NCI-H2081 treated with DMSO at 0.1 percent for 48 hours (cell line): Measurements from ENCODE around the gene ZNF493.

Experiments
- DNase-seq: peaks from one replicate; lab custom pipeline; 2025; lab: John Stamatoyannopoulos, UW

The ZNF493 gene

GRCh38 chr19:21396893-21397572, at the start of gene ZNF493:
ZNF493 (plus strand) TSS chr19:21397133; CDS start chr19:21397238, 105 bp downstream.
- DNase-seq: peak; percentile 88

DNA sequence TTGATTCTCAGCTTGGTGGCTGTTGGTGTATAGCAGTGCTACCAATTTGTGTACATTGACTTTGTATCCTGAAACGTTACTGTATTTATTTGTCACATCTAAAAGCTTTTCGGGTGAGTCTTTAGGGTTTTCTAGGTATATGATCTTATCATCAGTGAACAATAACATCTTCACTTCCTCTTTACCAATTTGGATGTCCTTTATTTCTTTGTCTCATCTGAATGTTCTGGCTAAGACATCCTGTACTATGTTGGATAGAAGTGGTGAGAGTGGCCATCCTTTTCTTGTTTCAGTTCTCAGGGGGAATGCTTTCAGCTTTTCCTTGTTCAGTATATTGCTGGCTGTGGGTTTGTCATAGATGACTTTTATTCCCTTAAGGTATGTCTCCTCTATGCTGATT, 44.1 kb upstream of the ZNF493 start:
- DNase-seq: no peak

DNA sequence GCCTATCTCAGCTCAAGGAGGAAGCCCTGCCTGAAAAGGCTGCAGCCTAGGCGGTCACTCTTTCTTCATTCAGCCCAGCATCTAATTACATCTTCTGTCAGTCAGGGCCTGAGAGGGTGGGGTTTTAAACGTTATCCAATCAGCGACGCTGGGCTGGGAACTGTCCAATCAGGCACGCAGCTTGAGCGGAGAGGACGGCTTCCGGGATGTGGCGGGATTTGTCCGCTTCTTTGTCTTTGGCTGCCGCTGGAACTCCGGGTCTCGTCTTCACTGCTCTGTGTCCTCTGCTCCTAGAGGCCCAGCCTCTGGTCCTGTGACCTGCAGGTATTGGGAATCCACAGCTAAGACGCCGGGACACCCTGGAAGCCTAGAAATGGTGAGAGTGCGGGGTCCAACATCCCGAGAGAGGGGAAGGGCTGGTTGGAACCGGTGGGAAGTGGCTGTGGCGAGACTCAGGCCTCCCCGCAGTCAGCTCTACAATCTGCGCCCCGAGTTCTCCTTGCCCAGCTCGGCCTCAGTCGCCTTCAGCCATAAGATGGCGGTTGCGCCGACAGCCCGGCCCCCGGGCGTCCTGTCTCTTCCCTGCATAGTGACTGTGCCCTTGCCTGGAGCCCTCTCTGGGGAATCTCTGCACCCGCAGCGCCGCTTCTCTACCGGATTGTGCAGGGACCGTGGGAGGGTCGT, 38.0 kb upstream of the ZNF493 start, which contains the start of gene ZNF738:
ZNF738 (plus strand) TSS at position 233 of the 684 bp plus-strand sequence; CDS start at position 374, 141 bp downstream.
- peak; percentile 64 for DNase-seq

DNA sequence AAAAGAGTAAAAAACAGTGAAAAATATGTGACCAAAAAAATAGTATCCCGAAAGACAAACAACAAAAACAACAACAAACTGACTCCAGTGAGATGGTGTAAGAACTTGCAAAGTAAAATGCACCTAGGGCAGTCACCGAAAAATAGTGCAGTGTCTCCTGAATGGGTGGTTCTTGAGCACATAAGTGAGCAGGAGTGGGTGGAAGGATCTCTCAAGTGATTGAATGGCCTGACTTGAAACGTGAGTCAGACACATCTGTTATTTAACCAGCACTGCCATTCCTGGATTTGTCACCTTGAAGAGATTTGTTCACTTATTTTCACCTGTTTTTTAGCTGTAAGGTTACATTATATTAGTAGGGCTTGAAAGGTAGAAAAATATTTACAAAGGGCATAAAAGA, 34.6 kb upstream of the ZNF493 start:
- DNase-seq: no peak

DNA sequence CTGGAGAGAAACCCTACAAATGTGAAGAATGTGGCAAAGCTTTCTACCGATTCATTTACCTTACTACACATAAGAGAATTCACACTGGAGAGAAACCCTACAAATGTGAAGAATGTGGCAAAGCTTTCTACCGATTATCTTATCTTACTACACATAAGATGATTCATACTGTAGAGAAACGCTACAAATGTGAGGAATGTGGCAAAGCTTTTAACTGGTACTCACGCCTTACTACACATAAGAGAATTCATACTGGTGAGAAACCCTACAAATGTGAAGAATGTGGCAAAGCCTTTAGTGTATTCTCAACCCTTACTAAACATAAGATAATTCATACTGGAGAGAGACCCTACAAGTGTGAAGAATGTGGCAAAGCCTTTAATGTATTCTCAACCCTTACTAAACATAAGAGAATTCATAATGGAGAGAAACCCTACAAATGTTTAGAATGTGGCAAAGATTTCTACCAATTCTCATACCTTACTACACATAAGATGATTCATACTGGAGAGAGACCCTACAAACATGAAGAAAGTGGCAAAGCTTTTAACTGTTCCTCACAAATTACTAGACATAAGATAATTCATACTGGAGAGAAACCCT, 12.9 kb upstream of the ZNF493 start:
- DNase-seq: no peak

- no peak for DNase-seq
These were observed 812 bp upstream of the ZNF493 start for GRCh38 chr19:21396121-21396520.

GRCh38 chr19:21398851-21399250, 1.9 kb downstream of the ZNF493 start:
- no peak for DNase-seq

- no peak for DNase-seq
These were observed 5.5 kb downstream of the ZNF493 start for GRCh38 chr19:21402303-21402985.

DNA sequence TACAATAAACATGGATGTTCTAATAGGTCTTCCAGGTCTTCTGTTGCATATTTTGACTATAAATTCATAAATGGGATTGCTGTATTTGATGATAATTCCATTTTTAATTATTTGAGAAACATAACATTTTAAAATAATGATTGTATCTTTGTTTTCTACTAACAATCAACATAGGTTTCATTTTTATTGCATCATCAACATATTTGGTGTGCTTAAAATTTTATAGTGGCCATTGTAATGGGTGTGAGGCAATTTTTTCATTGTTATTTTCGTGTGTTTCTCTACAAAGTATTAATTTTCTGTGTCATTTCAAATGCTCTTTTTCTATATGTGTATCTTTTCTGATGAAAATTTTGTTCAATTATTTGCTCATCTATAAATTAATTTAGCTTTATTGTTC, 13.2 kb downstream of the ZNF493 start:
- no peak for DNase-seq

DNA sequence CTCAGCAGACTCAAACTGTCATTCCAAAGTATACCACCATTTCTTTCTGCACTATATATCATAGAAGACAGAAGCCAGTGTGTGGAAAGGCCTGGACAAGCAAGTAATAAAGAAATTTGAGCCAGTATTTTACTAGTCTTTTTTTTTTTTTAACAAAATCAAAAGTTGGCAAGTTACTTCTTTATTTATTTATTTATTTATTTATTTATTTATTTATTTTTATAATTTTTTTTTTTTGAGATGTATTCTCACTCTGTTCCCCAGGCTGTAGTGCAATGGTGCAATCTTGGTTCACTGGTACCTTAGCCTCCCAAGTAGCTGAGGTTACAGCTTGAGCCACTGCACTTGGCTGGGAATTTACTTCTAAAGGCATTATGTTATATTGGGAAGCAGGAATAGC, 25.3 kb downstream of the ZNF493 start:
- no peak for DNase-seq

DNA sequence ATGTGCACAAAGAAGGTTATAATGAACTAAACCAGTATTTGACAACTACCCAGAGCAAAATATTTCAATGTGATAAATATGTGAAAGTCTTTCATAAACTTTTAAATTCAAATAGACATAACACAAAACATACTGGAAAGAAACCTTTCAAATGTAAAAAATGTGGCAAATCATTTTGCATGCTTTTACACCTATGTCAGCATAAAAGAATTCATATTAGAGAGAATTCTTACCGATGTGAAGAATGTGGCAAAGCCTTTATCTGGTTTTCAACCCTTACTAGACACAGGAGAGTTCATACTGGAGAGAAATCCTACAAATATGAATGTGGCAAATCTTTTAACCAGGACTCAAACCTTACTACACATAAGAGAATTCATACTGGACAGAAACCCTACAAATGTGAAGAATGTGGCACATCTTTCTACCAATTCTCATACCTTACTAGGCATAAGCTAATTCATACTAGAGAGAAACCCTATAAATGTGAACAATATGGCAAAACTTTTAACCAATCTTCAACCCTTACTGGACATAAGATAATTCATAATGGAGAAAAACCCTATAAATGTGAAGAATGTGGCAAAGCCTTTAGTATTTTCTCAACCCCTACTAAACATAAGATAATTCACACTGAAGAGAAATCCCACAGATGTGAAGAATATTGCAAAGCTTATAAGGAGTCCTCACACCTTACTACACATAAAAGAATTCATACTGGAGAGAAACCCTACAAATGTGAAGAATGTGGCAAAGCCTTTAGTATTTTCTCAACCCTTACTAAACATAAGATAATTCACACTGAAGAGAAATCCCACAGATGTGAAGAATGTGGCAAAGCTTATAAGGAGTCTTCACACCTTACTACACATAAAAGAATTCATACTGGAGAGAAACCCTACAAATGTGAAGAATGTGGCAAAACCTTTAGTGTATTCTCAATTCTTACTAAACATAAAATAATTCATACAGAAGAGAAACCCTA, 26.4 kb downstream of the ZNF493 start:
- DNase-seq: no peak

- DNase-seq: no peak
These were observed 33.7 kb downstream of the ZNF493 start for GRCh38 chr19:21430675-21431074.

- DNase-seq: no peak
These were observed 35.7 kb downstream of the ZNF493 start for GRCh38 chr19:21432590-21432989.

DNA sequence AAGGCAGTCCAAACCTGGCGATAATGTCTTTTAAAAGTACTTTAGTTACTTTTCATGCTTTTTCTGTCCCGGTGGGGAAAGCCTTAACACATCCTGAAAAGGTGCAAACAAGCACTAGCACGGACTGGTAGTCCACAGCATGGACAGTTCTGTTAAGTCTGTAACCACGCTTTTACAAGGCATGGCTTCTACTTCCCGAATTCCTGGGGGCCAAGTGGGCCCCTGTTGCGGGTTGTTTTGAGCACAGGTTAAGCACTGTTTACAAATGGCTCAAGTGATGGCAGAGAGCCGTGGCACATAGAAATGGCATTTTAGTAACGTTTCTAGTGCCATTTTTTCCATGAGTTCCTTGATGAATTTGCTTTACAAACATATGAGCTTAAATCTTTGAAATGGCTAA, 37.6 kb downstream of the ZNF493 start:
- no peak for DNase-seq

DNA sequence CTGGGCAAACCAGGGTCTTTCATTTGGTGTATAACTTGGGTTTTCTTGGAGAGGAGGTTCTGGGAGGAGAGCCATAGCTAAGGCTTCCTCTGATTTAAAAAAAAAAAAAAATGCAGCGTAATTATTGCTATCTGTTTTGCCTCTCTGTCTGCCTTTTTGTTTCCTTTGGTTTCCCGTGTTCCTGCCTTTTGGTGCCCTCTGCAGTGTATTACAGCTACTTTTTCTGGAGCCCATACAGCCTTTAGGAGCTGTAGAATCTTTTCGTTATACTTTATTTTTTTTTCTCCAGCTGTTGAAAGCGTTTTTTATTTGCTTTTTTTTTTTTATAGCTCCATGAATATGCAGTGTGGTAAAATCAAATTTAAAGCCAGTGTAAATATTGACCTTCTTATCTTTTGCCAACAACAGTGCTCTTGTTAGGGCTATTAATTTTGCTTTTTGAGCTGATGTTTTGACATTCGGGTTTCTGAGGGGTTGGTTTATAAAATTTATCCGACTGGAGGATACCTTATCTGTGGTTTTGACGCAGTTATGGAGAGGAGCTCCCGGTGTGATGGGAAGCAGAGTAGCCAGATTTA, 38.1 kb downstream of the ZNF493 start:
- no peak for DNase-seq

- DNase-seq: no peak
These were observed 42.3 kb downstream of the ZNF493 start for GRCh38 chr19:21439201-21439751.

GRCh38 chr19:21440321-21440720, 43.4 kb downstream of the ZNF493 start:
- DNase-seq: no peak

- DNase-seq: no peak
These were observed 54.3 kb downstream of the ZNF493 start for GRCh38 chr19:21451187-21451586.

DNA sequence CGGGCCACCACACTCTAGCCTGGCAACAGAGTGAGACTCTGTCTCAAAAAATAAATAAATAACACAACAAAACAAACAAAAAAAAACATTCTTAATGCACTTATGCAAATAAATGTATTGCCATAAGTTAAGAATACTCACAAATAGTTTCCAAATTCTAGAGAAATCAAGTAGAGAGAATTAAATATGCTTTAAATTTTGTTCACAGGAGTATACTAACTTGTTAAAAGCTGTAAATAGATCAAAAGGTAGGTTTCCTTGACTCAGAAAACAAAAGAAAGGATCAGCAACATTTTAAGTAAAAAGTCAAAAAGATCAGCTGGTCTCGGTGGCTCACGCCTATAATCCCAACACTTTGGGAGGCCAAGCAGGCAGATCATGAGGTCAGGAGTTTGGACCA, 58.0 kb downstream of the ZNF493 start:
- no peak for DNase-seq

DNA sequence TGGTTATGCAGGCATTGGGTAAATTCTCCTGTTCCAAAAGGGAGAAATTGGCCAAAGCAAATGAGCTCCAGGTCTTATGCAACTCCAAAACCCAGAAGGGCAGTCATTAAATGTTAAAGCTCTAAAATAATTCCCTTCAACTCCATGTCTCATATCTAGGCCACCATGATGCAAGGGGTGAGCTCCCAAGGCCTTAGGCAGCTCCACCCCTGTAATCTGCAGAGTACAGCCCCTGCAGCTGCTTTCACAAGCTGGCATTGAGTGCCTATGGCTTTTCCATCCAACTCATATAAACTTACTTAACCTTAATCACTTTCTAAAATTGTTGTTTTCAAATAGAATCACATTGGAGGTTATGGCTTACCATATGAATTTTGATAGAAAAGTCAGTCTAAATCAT, 63.8 kb downstream of the ZNF493 start:
- DNase-seq: no peak

- no peak for DNase-seq
These were observed 65.6 kb downstream of the ZNF493 start for GRCh38 chr19:21462540-21462939.
